DND-41 (cell line): ENCODE data around the gene GH2.

Experiments used
- ATAC-seq: fragments of 200-7000 bp; cut with Tn5 transposase; 3 replicates; pipeline ENCODE4 v1.9.1; 2021; ENCODE audit warnings: low read depth; ENCODE audit not compliant: insufficient read depth
- DNase-seq: peaks from one replicate; pipeline ENCODE4 v3.0.0-alpha.2; 2020
- H2AFZ ChIP-seq: 2 replicates; pipeline ENCODE4 v1.6.0; 2012; ENCODE audit warnings: low read depth, low read length
- H3K27ac ChIP-seq: 2 replicates; pipeline ENCODE4 v1.5.1; 2012; ENCODE audit warnings: low read length, inconsistent platforms
- H3K27me3 ChIP-seq: fragments of 200-600 bp; sonication (generic); 2 replicates; pipeline ENCODE4 v1.6.0; 2012; ENCODE audit warnings: low read length, mild to moderate bottlenecking, inconsistent platforms; ENCODE audit not compliant: insufficient read depth, poor library complexity
- H3K36me3 ChIP-seq: 2 replicates; pipeline ENCODE4 v1.5.1; 2012; ENCODE audit warnings: low read length, inconsistent platforms; ENCODE audit not compliant: insufficient read depth
- H3K4me1 ChIP-seq: 2 replicates; pipeline ENCODE4 v1.5.1; 2012; ENCODE audit warnings: mild to moderate bottlenecking, low read length; ENCODE audit not compliant: insufficient read depth
- H3K4me2 ChIP-seq: 2 replicates; pipeline ENCODE4 v1.6.0; 2012; ENCODE audit warnings: mild to moderate bottlenecking, moderate library complexity, low read length, inconsistent platforms; ENCODE audit not compliant: insufficient read depth
- H3K4me3 ChIP-seq, 2 experiments: fragments of 200-600 bp in 1 of 2; shearing (Covaris generic) in 1 of 2; 2 replicates each; pipeline ENCODE4 v1.5.1; 2012 to 2016; ENCODE audit warnings: inconsistent platforms in 2 of 2, low read length in 2 of 2, mild to moderate bottlenecking in 2 of 2, low read depth in 1 of 2, moderate library complexity in 1 of 2
- H3K79me2 ChIP-seq: 2 replicates; pipeline ENCODE4 v1.6.0; 2012; ENCODE audit warnings: low read length, inconsistent platforms; ENCODE audit not compliant: insufficient read depth
- H3K9ac ChIP-seq: 2 replicates; pipeline ENCODE4 v1.6.0; 2012; ENCODE audit warnings: low read depth, mild to moderate bottlenecking, inconsistent platforms, low read length, moderate library complexity
- H3K9me3 ChIP-seq: 2 replicates; pipeline ENCODE4 v1.5.1; 2012; ENCODE audit warnings: low read length, moderate library complexity, mild to moderate bottlenecking, inconsistent platforms; ENCODE audit not compliant: insufficient read depth, severe bottlenecking
- H4K20me1 ChIP-seq: 2 replicates; pipeline ENCODE4 v1.6.0; 2012; ENCODE audit warnings: low read length; ENCODE audit not compliant: insufficient read depth
- EZH2 ChIP-seq: IDR thresholded peaks from 3 replicates; pipeline ENCODE4 v1.6.1; 2012; ENCODE audit warnings: borderline replicate concordance, low read depth, mild to moderate bottlenecking, moderate library complexity, low read length, inconsistent platforms; ENCODE audit not compliant: severe bottlenecking
- TF ChIP-seq, protein P1 (sequence below): IDR thresholded peaks from 2 replicates; pipeline ENCODE4 v1.5.1; 2012; ENCODE audit warnings: borderline replicate concordance, low read length, moderate library complexity, mild to moderate bottlenecking; ENCODE audit not compliant: poor library complexity, severe bottlenecking; ENCODE audit errors: extremely low read depth

Gene GH2

DNA sequence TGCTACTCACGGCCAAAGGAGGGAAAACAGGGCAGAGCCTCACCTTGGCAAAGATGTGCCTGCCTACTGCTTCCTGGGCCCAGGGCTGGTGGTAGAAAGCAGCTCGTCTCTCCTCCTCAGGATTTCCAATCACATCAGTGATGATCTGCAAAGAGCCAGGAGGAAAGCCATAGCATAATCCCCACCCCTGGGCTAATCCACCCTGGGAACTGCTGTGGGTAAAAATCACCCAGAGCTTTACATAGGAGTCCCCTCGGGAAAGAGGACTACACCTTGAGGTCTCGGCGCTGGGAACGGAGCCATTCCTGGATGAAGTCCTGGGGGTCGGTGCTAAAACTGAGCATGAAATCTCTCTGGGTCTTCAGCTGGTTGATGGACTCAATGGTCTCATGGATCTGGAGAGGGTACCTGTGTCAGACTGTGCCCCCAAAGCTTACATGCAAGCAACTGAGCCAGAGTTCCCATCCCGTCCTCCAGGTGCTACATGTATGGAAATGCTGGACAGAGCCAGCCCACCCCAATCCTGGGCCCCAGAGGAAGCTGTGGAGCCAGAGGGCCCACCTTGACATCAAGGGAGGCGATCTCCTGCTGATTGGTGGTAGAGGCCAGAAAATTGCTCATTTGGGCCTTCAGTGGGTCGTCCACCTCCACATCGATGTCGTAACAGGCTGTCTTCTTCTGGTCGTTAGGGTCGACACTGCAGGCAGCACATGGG is 48.6 kb downstream of the GH2 start:
- Histone ChIP-seq H3K9me3 (no peaks in the 10 kb centered on the region), H3K27ac (no peak overlapping the region), H3K36me3 (peaks cover 98% of the 10 kb centered on the region), H3K27me3 (no peaks in the 10 kb centered on the region), H3K9ac (no peak overlapping the region), H3K4me3 (no peak overlapping the region), H3K4me1 (peaks cover 25% of the 10 kb centered on the region), H4K20me1 (peaks cover 32% of the 10 kb centered on the region), H3K4me2 (no peak overlapping the region), H2AFZ (no peak overlapping the region), H3K79me2 (peaks cover 48% of the 10 kb centered on the region)
- ATAC-seq, result no peak
- TF ChIP-seq EZH2, result no peak
- TF ChIP-seq, protein P1, sequence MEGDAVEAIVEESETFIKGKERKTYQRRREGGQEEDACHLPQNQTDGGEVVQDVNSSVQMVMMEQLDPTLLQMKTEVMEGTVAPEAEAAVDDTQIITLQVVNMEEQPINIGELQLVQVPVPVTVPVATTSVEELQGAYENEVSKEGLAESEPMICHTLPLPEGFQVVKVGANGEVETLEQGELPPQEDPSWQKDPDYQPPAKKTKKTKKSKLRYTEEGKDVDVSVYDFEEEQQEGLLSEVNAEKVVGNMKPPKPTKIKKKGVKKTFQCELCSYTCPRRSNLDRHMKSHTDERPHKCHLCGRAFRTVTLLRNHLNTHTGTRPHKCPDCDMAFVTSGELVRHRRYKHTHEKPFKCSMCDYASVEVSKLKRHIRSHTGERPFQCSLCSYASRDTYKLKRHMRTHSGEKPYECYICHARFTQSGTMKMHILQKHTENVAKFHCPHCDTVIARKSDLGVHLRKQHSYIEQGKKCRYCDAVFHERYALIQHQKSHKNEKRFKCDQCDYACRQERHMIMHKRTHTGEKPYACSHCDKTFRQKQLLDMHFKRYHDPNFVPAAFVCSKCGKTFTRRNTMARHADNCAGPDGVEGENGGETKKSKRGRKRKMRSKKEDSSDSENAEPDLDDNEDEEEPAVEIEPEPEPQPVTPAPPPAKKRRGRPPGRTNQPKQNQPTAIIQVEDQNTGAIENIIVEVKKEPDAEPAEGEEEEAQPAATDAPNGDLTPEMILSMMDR, result no peak
- DNase-seq, result no peak

DNA sequence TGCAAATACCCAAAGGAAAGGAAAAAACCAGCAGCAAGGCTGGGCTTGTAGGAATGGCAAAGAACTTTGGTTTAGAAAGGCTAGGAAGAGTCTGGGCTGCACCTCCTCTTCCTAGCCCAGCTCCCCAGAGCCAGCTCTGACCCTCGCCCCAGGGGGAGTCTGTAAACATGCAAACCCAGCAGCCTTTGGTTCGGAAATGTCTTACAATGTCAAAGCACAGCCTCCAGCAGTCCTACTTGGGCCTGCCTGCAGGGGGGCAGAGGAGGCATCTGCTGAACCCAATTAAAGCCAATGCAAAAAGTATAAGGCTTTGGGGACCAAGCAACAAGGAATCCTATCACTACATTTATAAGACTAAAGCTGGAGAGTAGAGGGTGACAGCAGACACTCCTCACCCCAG is 49.3 kb downstream of the GH2 start:
- no peak overlapping the region for H3K4me2 ChIP-seq
- ATAC-seq, result no peak

DNA sequence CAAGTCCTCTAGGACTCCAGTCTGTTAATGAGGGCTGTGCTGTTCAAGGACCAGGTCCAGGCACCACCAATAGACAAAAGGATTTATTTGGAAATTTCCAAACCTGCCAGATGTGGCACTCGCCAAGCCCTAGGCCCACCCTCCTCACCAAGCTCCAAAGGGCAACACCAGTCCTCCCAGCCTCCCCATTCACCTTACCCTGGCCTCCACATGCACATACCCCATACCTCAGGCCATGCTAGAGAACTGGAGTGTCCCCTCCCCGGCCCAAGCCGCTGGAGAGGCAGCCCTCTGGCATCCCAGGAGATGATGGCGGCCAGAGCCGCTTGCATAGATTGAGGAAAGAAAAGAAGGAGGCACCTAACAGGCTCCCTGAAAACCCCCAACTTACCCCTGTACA is 49.7 kb downstream of the GH2 start:
- TF ChIP-seq, protein P1, result no peak
- no peak for TF ChIP-seq EZH2
- H3K4me2 ChIP-seq, result no peak overlapping the region

More for the DNA sequence above, 49.3 kb downstream of the GH2 start:
- no peaks in the 10 kb centered on the region for H3K27me3 ChIP-seq
- no peak overlapping the region for H3K27ac ChIP-seq
- peaks cover 25% of the 10 kb centered on the region for H4K20me1 ChIP-seq
- TF ChIP-seq, protein P1, result no peak
- TF ChIP-seq EZH2, result no peak
- H3K36me3 ChIP-seq, result peaks cover 90% of the 10 kb centered on the region
- H3K9ac ChIP-seq, result no peak overlapping the region
- no peak for DNase-seq
- H3K4me1 ChIP-seq, result peaks cover 28% of the 10 kb centered on the region
- no peak overlapping the region for H2AFZ ChIP-seq
- H3K4me3 ChIP-seq, result no peak overlapping the region
- H3K79me2 ChIP-seq, result peaks cover 48% of the 10 kb centered on the region
- no peaks in the 10 kb centered on the region for H3K9me3 ChIP-seq

More for the DNA sequence above, 49.7 kb downstream of the GH2 start:
- H3K4me3 ChIP-seq, result no peak overlapping the region
- no peaks in the 10 kb centered on the region for H3K27me3 ChIP-seq
- peaks cover 86% of the 10 kb centered on the region for H3K36me3 ChIP-seq
- DNase-seq (no peak), ATAC-seq (no peak)
- no peak overlapping the region for H3K9ac ChIP-seq
- H3K4me1 ChIP-seq, result peaks cover 28% of the 10 kb centered on the region
- H3K27ac ChIP-seq, result no peak overlapping the region
- H4K20me1 ChIP-seq, result peaks cover 21% of the 10 kb centered on the region
- H3K79me2 ChIP-seq, result peaks cover 45% of the 10 kb centered on the region
- no peak overlapping the region for H2AFZ ChIP-seq
- no peaks in the 10 kb centered on the region for H3K9me3 ChIP-seq
